Measurements from ENCODE around the gene DLG2.

The DLG2 gene

GRCh38 chr11:84824624-84825023 is 802.5 kb downstream of the DLG2 start:
- no peaks in the 10 kb centered on the region for H3K27me3 ChIP-seq (ENCODE audit: insufficient read depth, low read depth, severe bottlenecking)
- no peak overlapping the region for H3K4me3 ChIP-seq (ENCODE audit: low read depth, low read length)
- no peaks in the 10 kb centered on the region for H3K9me3 ChIP-seq (ENCODE audit: severe bottlenecking)
- H3K27ac ChIP-seq = no peak overlapping the region
- no peak for TF ChIP-seq CTCF (IDR thresholded peaks at IDR 0.05; ENCODE audit: low read depth, low read length)
- H3K36me3 ChIP-seq = no peaks in the 10 kb centered on the region
- DNase-seq = no peak

- no peak for DNase-seq
Observed at GRCh38 chr11:84819537-84819936, 807.6 kb downstream of the DLG2 start.

GRCh38 chr11:84819128-84819527 is 808.0 kb downstream of the DLG2 start:
- Histone ChIP-seq H3K9me3 (ENCODE audit: severe bottlenecking) (no peaks in the 10 kb centered on the region), H3K4me3 (ENCODE audit: low read depth, low read length) (no peak overlapping the region), H3K36me3 (no peaks in the 10 kb centered on the region), H3K27ac (no peak overlapping the region; the same call in 1 of the 2 replicates), H3K27me3 (ENCODE audit: insufficient read depth, low read depth, severe bottlenecking) (no peaks in the 10 kb centered on the region)
- DNase-seq = no peak
- TF ChIP-seq CTCF (IDR thresholded peaks at IDR 0.05; ENCODE audit: low read depth, low read length) = no peak

More at GRCh38 chr11:84819537-84819936, 807.6 kb downstream of the DLG2 start:
- Histone ChIP-seq H3K27me3 (ENCODE audit: insufficient read depth, low read depth, severe bottlenecking) (no peaks in the 10 kb centered on the region), H3K9me3 (ENCODE audit: severe bottlenecking) (no peaks in the 10 kb centered on the region), H3K27ac (no peak overlapping the region), H3K36me3 (no peaks in the 10 kb centered on the region), H3K4me3 (ENCODE audit: low read depth, low read length) (no peak overlapping the region)
- no peak for TF ChIP-seq CTCF (IDR thresholded peaks at IDR 0.05; ENCODE audit: low read depth, low read length)

- Histone ChIP-seq H3K9me3 (ENCODE audit: severe bottlenecking) (no peaks in the 10 kb centered on the region), H3K27ac (no peak overlapping the region), H3K36me3 (no peaks in the 10 kb centered on the region), H3K27me3 (ENCODE audit: insufficient read depth, low read depth, severe bottlenecking) (no peaks in the 10 kb centered on the region), H3K4me3 (ENCODE audit: low read depth, low read length) (no peak overlapping the region)
- TF ChIP-seq CTCF (IDR thresholded peaks at IDR 0.05; ENCODE audit: low read depth, low read length) = no peak
- DNase-seq = no peak
Observed at GRCh38 chr11:84817998-84818397, 809.1 kb downstream of the DLG2 start.

- TF ChIP-seq CTCF (IDR thresholded peaks at IDR 0.05; ENCODE audit: low read depth, low read length) = no peak
- Histone ChIP-seq H3K9me3 (ENCODE audit: severe bottlenecking) (no peaks in the 10 kb centered on the region), H3K4me3 (ENCODE audit: low read depth, low read length) (no peak overlapping the region), H3K36me3 (no peaks in the 10 kb centered on the region), H3K27ac (no peak overlapping the region), H3K27me3 (ENCODE audit: insufficient read depth, low read depth, severe bottlenecking) (no peaks in the 10 kb centered on the region)
- no peak for DNase-seq
Observed at GRCh38 chr11:84812471-84812969, 814.6 kb downstream of the DLG2 start.

- no peak overlapping the region for H3K4me3 ChIP-seq (ENCODE audit: low read depth, low read length)
- no peaks in the 10 kb centered on the region for H3K9me3 ChIP-seq (ENCODE audit: severe bottlenecking)
- no peaks in the 10 kb centered on the region for H3K36me3 ChIP-seq
- H3K27ac ChIP-seq = no peak overlapping the region
- TF ChIP-seq CTCF (IDR thresholded peaks at IDR 0.05; ENCODE audit: low read depth, low read length) = no peak
- H3K27me3 ChIP-seq (ENCODE audit: insufficient read depth, low read depth, severe bottlenecking) = no peaks in the 10 kb centered on the region
- no peak for DNase-seq
Observed at GRCh38 chr11:84806354-84806753, 820.8 kb downstream of the DLG2 start.

Data from WERI-Rb-1 (cell line).